HepG2 (cell line): ENCODE measurements around the gene GP1BA. TPM values are rescaled to one million over a fixed set of nuclear protein-coding genes. Genes with fewer than 3 reads are reported as not detected.

Experiments
- ATAC-seq: fragments of 200-7000 bp; cut with Tn5 transposase; 3 replicates; pipeline ENCODE4 v1.9.1; 2020; ENCODE audit warnings: mild to moderate bottlenecking, moderate library complexity
- BruUV-seq: library from RNA; stranded (reverse); fragments of 400-500 nt; replicated peaks from 2 replicates; lab custom pipeline; 2021; lab: Mats Ljungman, UMichigan
- CTCF ChIA-PET: fragments of 300-600 bp; formaldehyde crosslinking; extraction: SDS; loops from one replicate; lab custom pipeline; 2021; ENCODE audit warnings: low total read pairs, inconsistent platforms, low intra/inter-chr PET ratio; lab: Yijun Ruan, JAX
- POLR2A ChIA-PET: fragments of 350-600 bp; sonication (Branson Sonifier 250); formaldehyde crosslinking; loops from one replicate; lab custom pipeline; 2020; ENCODE audit warnings: antibody characterized with exemption, inconsistent platforms; lab: Yijun Ruan, JAX
- DNase-seq: peaks from one replicate; pipeline ENCODE4 v3.0.0-alpha.2; 2015; ENCODE audit warnings: low spot score
- FAIRE-seq: peaks from 3 replicates; lab custom pipeline; 2011; peaks lifted over from hg19 to GRCh38; lab: Jason Lieb, UNC
- H2AFZ ChIP-seq: one replicate; pipeline ENCODE4 v1.6.1; 2011; ENCODE audit warnings: low read length, inconsistent platforms
- H3K27ac ChIP-seq: fragments of 300-600 bp; 3 replicates; pipeline ENCODE4 v1.8.0; 2011; ENCODE audit warnings: mixed run types, mild to moderate bottlenecking, mixed read lengths, low read length, inconsistent platforms; ENCODE audit not compliant: insufficient read depth; ENCODE audit errors: extremely low read length
- H3K27me3 ChIP-seq, 2 experiments: fragments of 200-600 bp in 1 of 2; 2 replicates in 1 of 2; 3 replicates in 1 of 2; pipeline versions ENCODE4 v1.6.0 to v1.8.0; 2011; ENCODE audit warnings: low read length in 2 of 2, mild to moderate bottlenecking in 2 of 2, moderate library complexity in 2 of 2, inconsistent platforms in 1 of 2; ENCODE audit not compliant: insufficient read depth in 2 of 2, control insufficient read depth in 1 of 2
- H3K36me3 ChIP-seq, 2 experiments: fragments of 200-600 bp in 1 of 2; replicated peaks in 1 of 2; 2 replicates in 1 of 2; 3 replicates in 1 of 2; pipeline versions ENCODE4 v1.5.1 to v1.8.0; 2011; ENCODE audit warnings: low read length in 2 of 2, inconsistent platforms in 1 of 2; ENCODE audit not compliant: insufficient read depth in 2 of 2, control insufficient read depth in 1 of 2
- H3K4me1 ChIP-seq: 2 replicates; pipeline ENCODE4 v1.5.1; 2012; ENCODE audit warnings: low read length, inconsistent platforms; ENCODE audit not compliant: insufficient read depth
- H3K4me2 ChIP-seq: 2 replicates; pipeline ENCODE4 v1.6.0; 2011; ENCODE audit warnings: low read depth, low read length, inconsistent platforms
- H3K4me3 ChIP-seq, 3 experiments: fragments of 200-600 bp in 1 of 3; sonication (generic), shearing (Covaris generic) in 1 of 3; replicated peaks in 1 of 3; 2 replicates each; pipeline ENCODE4 v1.5.1; 2011 to 2016; ENCODE audit warnings: low read length in 3 of 3, inconsistent platforms in 2 of 3, low read depth in 2 of 3, mild to moderate bottlenecking in 2 of 3, control low read depth in 1 of 3, mixed read lengths in 1 of 3; ENCODE audit not compliant: insufficient read depth in 1 of 3
- H3K79me2 ChIP-seq: one replicate; pipeline ENCODE4 v1.6.1; 2011; ENCODE audit warnings: low read length, inconsistent platforms; ENCODE audit not compliant: insufficient read depth
- H3K9ac ChIP-seq: 2 replicates; pipeline ENCODE4 v1.6.0; 2011; ENCODE audit warnings: mild to moderate bottlenecking, low read depth, low read length, inconsistent platforms; ENCODE audit not compliant: insufficient read depth
- H3K9me3 ChIP-seq: 2 replicates; pipeline ENCODE4 v1.5.1; 2012; ENCODE audit warnings: mild to moderate bottlenecking, low read length
- H4K20me1 ChIP-seq: 2 replicates; pipeline ENCODE4 v1.6.0; 2011; ENCODE audit warnings: inconsistent platforms, mild to moderate bottlenecking, low read length, moderate library complexity; ENCODE audit not compliant: insufficient read depth
- AGO2 ChIP-seq: fragments of 200-400 bp; formaldehyde crosslinking; optimal IDR thresholded peaks from 2 replicates; pipeline ENCODE3; 2017; ENCODE audit warnings: mild to moderate bottlenecking, low read depth, low read length, moderate library complexity
- ATF7 ChIP-seq, 2 experiments: fragments of 450-650 bp in 1 of 2; sonication (generic) in 1 of 2; formaldehyde crosslinking in 1 of 2; IDR thresholded peaks; 2 replicates each; pipeline versions ENCODE4 v1.4.0 to v1.6.1; 2016 to 2020; ENCODE audit warnings: antibody characterized with exemption in 1 of 2, mild to moderate bottlenecking in 1 of 2, missing genetic modification reagents in 1 of 2
- CEBPB ChIP-seq: IDR thresholded peaks from 2 replicates; pipeline ENCODE4 v1.6.1; 2011; ENCODE audit warnings: low read depth, low read length, improper control_type of control experiment, borderline replicate concordance
- CHD4 ChIP-seq: fragments of 200-600 bp; sonication (generic); IDR thresholded peaks from 2 replicates; pipeline ENCODE4 v1.7.0; 2017; ENCODE audit warnings: mild to moderate bottlenecking, low read length, borderline replicate concordance
- CREB1 ChIP-seq, 2 experiments: fragments of 450-650 bp in 1 of 2; IDR thresholded peaks; 2 replicates each; pipeline ENCODE4 v1.6.1; 2016 to 2017; ENCODE audit warnings: control low read depth in 1 of 2, mild to moderate bottlenecking in 1 of 2, missing compliant biosample characterization in 1 of 2, missing genetic modification characterization in 1 of 2
- DMTF1 ChIP-seq: sonication (generic); formaldehyde crosslinking; IDR thresholded peaks from 2 replicates; pipeline ENCODE4 v1.4.0; 2020; ENCODE audit warnings: mild to moderate bottlenecking, missing genetic modification reagents
- POLR2A ChIP-seq, 2 experiments: IDR thresholded peaks; 2 replicates each; pipeline ENCODE4 v1.6.1; 2011; ENCODE audit warnings: low read depth in 2 of 2, low read length in 2 of 2, mild to moderate bottlenecking in 1 of 2, moderate library complexity in 1 of 2; ENCODE audit not compliant: insufficient read depth in 1 of 2
- POLR2G ChIP-seq: fragments of 200-400 bp; formaldehyde crosslinking; IDR thresholded peaks from 2 replicates; pipeline ENCODE4 v1.6.1; 2018; ENCODE audit warnings: mild to moderate bottlenecking, low read depth, low read length, moderate library complexity
- ZFP91 ChIP-seq: sonication (generic); formaldehyde crosslinking; IDR thresholded peaks from 2 replicates; pipeline ENCODE4 v1.9.0; 2022; ENCODE audit warnings: missing genetic modification reagents, mild to moderate bottlenecking, borderline replicate concordance
- ZNF557 ChIP-seq: sonication (generic); formaldehyde crosslinking; IDR thresholded peaks from 2 replicates; pipeline ENCODE4 v1.4.0; 2020; ENCODE audit warnings: missing genetic modification reagents
- WGBS: methylation state at CpG from one replicate; pipeline ENCODE4 v1.1.6; 2017; ENCODE audit warnings: low lambda C conversion rate; 5-methylcytosine and 5-hydroxymethylcytosine counted together
- in situ Hi-C: cut with HindIII; loops from 2 replicates; pipeline ENCODE4 v1.10.0; 2017; ENCODE audit warnings: low pct_unique_long_range_greater_than_20kb; ENCODE audit not compliant: extremely low pct_ligation_motif_present
- intact Hi-C: fragments of 100-400 bp; cut with micrococcal nuclease; formaldehyde crosslinking; loops from one replicate; pipeline ENCODE4 v1.10.0; 2022; ENCODE audit not compliant: unreplicated experiment
- polyA plus RNA-seq, 8 experiments: library from polyadenylated mRNA; depleted of rRNA in 3 of 8; stranded (reverse) in 7 of 8; unstranded in 1 of 8; fragments of >200 nt; fragmentation: Illumina TruSeq in 4 of 8; extraction: Trizol in 4 of 8; gene quantifications; 2 replicates each; pipeline versions ENCODE4 v1.2.1 to v1.2.3, GENCODE V29; 2011 to 2016; ENCODE audit warnings: low read depth in 4 of 8, missing spikeins in 1 of 8, mixed read lengths in 1 of 8; ENCODE audit not compliant: insufficient read depth in 1 of 8
- total RNA-seq, 5 experiments: library from RNA; depleted of rRNA; stranded (reverse); fragments of >200 nt; fragmentation: Illumina TruSeq; extraction: Trizol; gene quantifications; 2 replicates each; pipeline ENCODE4 v1.2.3, GENCODE V29; 2016; ENCODE audit warnings: low read depth in 1 of 5

The GP1BA gene
- total and polyA plus RNA-seq, 2 of the 13 experiments (the other 11 are each of a cell fraction or from before 2014, with no cell fraction given) = not detected

DNA sequence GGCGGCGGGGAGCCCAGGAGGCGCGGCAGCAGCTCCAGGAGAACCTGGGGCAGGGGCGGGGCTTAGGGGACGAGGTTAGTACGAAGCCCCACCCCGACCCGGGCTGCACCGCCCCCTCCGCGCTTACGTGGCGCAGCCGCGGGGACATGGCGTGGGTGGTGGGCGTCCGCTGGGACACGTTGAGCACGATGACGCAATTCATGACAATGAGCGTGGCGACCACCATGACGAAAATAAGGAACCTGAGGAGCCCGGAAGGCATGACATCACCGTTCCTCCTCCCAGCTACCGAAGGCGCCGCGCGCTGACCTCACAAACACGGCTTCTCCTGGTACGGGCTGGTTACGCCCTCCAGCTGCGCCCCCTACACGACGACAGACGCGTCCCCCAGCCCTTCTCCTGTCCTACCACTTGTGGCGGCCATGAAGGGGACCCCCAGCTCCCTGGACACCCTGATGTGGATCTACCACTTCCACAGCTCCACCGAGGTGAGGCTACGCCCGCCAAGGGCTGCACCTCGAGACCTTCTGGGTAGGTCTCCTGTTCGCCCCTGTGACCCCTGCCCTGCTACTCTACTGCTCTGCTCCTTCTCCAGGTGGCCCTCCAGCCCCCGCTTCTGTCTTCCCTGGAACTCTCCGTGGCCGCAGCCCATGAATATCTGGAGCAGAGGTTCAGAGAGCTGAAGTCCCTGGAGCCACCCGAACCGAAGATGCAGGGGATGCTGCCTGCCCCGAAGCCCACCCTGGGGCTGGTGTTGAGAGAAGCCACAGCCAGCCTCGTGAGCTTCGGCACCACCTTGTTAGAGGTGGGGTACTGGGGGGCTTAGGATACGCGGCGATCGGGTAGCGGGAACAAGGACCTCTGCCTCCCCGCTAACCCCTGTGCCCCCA lies 32.5 kb upstream of the GP1BA start, which contains the start of gene C17orf107:
C17orf107 (plus strand) TSS at position 196 of the 890 bp plus-strand sequence; CDS start at position 423, 227 bp downstream.
- no TSS peak for BruUV-seq
- Histone ChIP-seq H3K36me3 (peaks cover 15 to 28% of the 10 kb centered on the region in 2 experiments; a peak in 4 of 5 replicates), H3K4me1 (peaks cover 18% of the 10 kb centered on the region), H3K9ac (no peak within 1 kb of the TSS), H4K20me1 (no peaks in the 10 kb centered on the region), H3K4me3 (no peak within 1 kb of the TSS), H2AFZ (no peak within 1 kb of the TSS), H3K4me2 (no peak within 1 kb of the TSS)
- 97% methylated on average over 45 of the region's 60 CpGs for WGBS
- in situ Hi-C loops (loop anchor here (10.0 kb wide), 2 partner anchors 155 to 345 kb away; partner anchors contain the start of gene MYBBP1A), intact Hi-C loops (loop anchor here (10.0 kb wide), 1 partner anchor 165 kb away; no protein-coding TSS in a partner anchor)
- ATAC-seq = no peak
- CTCF ChIA-PET = no interaction called here
- TF ChIP-seq CREB1 (IDR thresholded peaks at IDR 0.05) (peak; percentile 29; the same call in 1 of the 2 replicates), CREB1 (CRISPR knock-in tag; IDR thresholded peaks at IDR 0.05) (no peak), DMTF1 (CRISPR knock-in tag) (no peak), CHD4 (no peak), POLR2G (0 out of 2 replicates have a peak, but pooled peaks have one; percentile 22), CEBPB (peak; percentile 54; the same call in 1 of the 2 replicates), ZFP91 (CRISPR knock-in tag) (0 out of 2 replicates have a peak, but pooled peaks have one; percentile 14), ZNF557 (CRISPR knock-in tag) (no peak), AGO2 (peak; percentile 60), POLR2A (IDR thresholded peaks at IDR 0.05; ENCODE audit: insufficient read depth in 1 of 2, low read depth in 2 of 2, low read length in 2 of 2) (0 out of 4 replicates have a peak, but pooled peaks of 1 of the 2 experiments have one; percentile 22), ATF7 (IDR thresholded peaks at IDR 0.05) (peak; percentile 70), ATF7 (CRISPR knock-in tag; IDR thresholded peaks at IDR 0.05) (no peak)
- TF ChIP-seq, all 625 proteins: peak for 7
- FAIRE-seq (no peak), DNase-seq (no peak)
- Histone ChIP-seq H3K27me3 (no peaks in the 10 kb centered on the region), H3K9me3 (no peaks in the 10 kb centered on the region), H3K79me2 (no peaks in the 10 kb centered on the region), H3K27ac (no peak within 1 kb of the TSS)
- POLR2A ChIA-PET = no interaction called here
